Measurements from ENCODE around the gene PIK3CA.

Gene PIK3CA

DNA sequence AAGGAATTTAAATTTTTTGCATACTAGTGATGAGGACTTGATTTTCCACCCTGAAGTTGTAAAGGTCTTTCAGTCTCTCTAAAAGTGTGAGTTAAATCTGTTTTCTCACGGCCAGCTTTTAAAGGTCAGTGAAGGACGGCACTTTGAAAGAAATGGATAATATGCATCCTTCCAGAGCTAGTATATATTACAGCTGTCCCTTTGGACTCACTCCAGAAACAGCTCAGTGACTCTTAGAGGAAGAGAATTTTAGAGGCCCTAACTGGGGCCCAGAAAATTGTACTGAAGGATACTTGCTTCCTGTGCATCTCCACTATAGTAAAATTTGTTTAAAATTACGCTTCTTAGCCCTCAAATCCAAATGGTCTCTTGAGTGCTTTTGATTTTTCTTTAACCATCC lies 41.6 kb downstream of the PIK3CA start:
- DNase-seq: peak in 1 of 3 donors; percentile 8
- 85% methylated on average over 1 of the region's 3 CpGs for WGBS (ENCODE audit: insufficient coverage)
- Histone ChIP-seq H3K27ac (ENCODE audit: insufficient read depth in 1 of 2, low read depth in 1 of 2, low read length in 2 of 2, poor library complexity in 1 of 2, severe bottlenecking in 2 of 2) (no peak overlapping the region), H3K9me3 (ENCODE audit: control extremely low read depth in 1 of 5, control insufficient read depth in 4 of 5, insufficient read depth in 2 of 5, low read depth in 1 of 5, low read length in 4 of 5) (no peaks in the 10 kb centered on the region), H3K36me3 (ENCODE audit: control insufficient read depth in 4 of 4, insufficient read depth in 4 of 4, low read length in 3 of 4) (peaks cover 0 to 7% (median 0%) of the 10 kb centered on the region in 4 experiments), H3K4me3 (ENCODE audit: control insufficient read depth in 1 of 7, extremely low read depth in 1 of 7, insufficient read depth in 4 of 7, low read depth in 2 of 7, low read length in 6 of 7) (no peak overlapping the region), H3K27me3 (replicated peaks in 2 of 5; ENCODE audit: control insufficient read depth in 4 of 5, insufficient read depth in 5 of 5, low read length in 4 of 5) (no peaks in the 10 kb centered on the region), H3K4me1 (ENCODE audit: control extremely low read depth in 1 of 4, control insufficient read depth in 4 of 4, insufficient read depth in 4 of 4, low read length in 3 of 4) (peaks cover 0 to 11% (median 4%) of the 10 kb centered on the region in 4 experiments)
- CTCF ChIA-PET: no interaction called here
- POLR2A ChIA-PET: interaction anchor here (0.7 to 0.9 kb wide), 2 partner anchors 39 to 41 kb away, joined by 3 read pairs; no protein-coding TSS in a partner anchor

DNA sequence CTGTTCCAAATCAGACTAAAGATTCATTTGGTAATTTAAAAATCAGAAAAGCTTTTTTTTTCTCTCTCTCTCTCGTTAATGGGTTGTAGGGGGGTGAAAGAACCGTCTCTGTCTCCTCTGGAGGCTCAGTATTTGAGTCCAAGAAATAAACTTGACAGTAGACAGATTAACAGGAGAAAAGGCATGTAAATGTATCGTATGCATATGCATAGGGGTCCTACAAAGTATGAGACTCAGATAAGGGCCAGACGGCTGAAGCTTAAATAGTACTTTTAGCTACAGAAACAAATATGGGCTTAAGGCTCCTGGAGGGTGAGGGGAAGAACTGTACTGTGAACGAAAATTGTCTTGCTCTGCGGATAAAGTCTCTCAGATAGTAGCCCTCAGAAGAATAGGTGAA lies 42.4 kb downstream of the PIK3CA start:
- H3K4me3 ChIP-seq (ENCODE audit: control insufficient read depth in 1 of 7, extremely low read depth in 1 of 7, insufficient read depth in 4 of 7, low read depth in 2 of 7, low read length in 6 of 7): no peak overlapping the region
- peaks cover 0 to 13% (median 6%) of the 10 kb centered on the region in 4 experiments for H3K4me1 ChIP-seq (ENCODE audit: control extremely low read depth in 1 of 4, control insufficient read depth in 4 of 4, insufficient read depth in 4 of 4, low read length in 3 of 4)
- DNase-seq: no peak
- H3K36me3 ChIP-seq (ENCODE audit: control insufficient read depth in 4 of 4, insufficient read depth in 4 of 4, low read length in 3 of 4): peaks cover 0 to 7% (median 0%) of the 10 kb centered on the region in 4 experiments
- 98% methylated on average over 4 of the region's 6 CpGs for WGBS (ENCODE audit: insufficient coverage)
- CTCF ChIA-PET: interaction anchor here (1.2 kb wide), 1 partner anchor 9 kb away, joined by 3 read pairs; no protein-coding TSS in a partner anchor
- no peak overlapping the region for H3K27ac ChIP-seq (ENCODE audit: insufficient read depth in 1 of 2, low read depth in 1 of 2, low read length in 2 of 2, poor library complexity in 1 of 2, severe bottlenecking in 2 of 2)
- POLR2A ChIA-PET: interaction anchor here (0.9 kb wide), 1 partner anchor 41 kb away, joined by 3 read pairs; no protein-coding TSS in a partner anchor
- H3K9me3 ChIP-seq (ENCODE audit: control extremely low read depth in 1 of 5, control insufficient read depth in 4 of 5, insufficient read depth in 2 of 5, low read depth in 1 of 5, low read length in 4 of 5): no peaks in the 10 kb centered on the region
- no peaks in the 10 kb centered on the region for H3K27me3 ChIP-seq (replicated peaks in 2 of 5; ENCODE audit: control insufficient read depth in 4 of 5, insufficient read depth in 5 of 5, low read length in 4 of 5)

DNA sequence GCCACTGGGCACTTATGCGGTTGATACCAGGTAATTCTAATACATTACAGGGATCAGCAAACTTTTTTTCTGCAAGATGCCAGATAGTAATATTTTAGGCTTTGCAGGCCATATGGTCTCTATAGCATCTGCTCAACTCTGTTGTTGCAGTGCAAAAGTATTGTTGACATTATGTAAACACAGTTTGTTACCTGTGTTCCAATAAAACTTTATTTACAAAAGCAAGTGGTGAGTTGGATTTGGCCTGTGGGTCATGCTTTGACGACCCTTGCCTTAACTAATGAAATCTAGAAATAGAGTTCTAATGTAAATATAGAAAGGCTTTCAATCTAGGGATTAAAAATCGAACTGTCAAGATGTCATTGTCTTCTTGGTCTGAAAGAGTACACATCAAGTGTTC lies 44.4 kb downstream of the PIK3CA start:
- Histone ChIP-seq H3K27ac (ENCODE audit: insufficient read depth in 1 of 2, low read depth in 1 of 2, low read length in 2 of 2, poor library complexity in 1 of 2, severe bottlenecking in 2 of 2) (no peak overlapping the region), H3K4me1 (ENCODE audit: control extremely low read depth in 1 of 4, control insufficient read depth in 4 of 4, insufficient read depth in 4 of 4, low read length in 3 of 4) (peaks cover 0 to 20% (median 8%) of the 10 kb centered on the region in 4 experiments), H3K9me3 (ENCODE audit: control extremely low read depth in 1 of 5, control insufficient read depth in 4 of 5, insufficient read depth in 2 of 5, low read depth in 1 of 5, low read length in 4 of 5) (no peaks in the 10 kb centered on the region), H3K36me3 (ENCODE audit: control insufficient read depth in 4 of 4, insufficient read depth in 4 of 4, low read length in 3 of 4) (peaks cover 0 to 4% (median 0%) of the 10 kb centered on the region in 4 experiments), H3K4me3 (ENCODE audit: control insufficient read depth in 1 of 7, extremely low read depth in 1 of 7, insufficient read depth in 4 of 7, low read depth in 2 of 7, low read length in 6 of 7) (no peak overlapping the region), H3K27me3 (replicated peaks in 2 of 5; ENCODE audit: control insufficient read depth in 4 of 5, insufficient read depth in 5 of 5, low read length in 4 of 5) (no peaks in the 10 kb centered on the region)
- CTCF ChIA-PET: interaction anchor here (1.0 kb wide), 1 partner anchor 9 kb away, joined by 3 read pairs; no protein-coding TSS in a partner anchor
- 100% methylated on average over 1 of the region's 3 CpGs for WGBS (ENCODE audit: insufficient coverage)
- DNase-seq: no peak
- POLR2A ChIA-PET: no interaction called here

DNA sequence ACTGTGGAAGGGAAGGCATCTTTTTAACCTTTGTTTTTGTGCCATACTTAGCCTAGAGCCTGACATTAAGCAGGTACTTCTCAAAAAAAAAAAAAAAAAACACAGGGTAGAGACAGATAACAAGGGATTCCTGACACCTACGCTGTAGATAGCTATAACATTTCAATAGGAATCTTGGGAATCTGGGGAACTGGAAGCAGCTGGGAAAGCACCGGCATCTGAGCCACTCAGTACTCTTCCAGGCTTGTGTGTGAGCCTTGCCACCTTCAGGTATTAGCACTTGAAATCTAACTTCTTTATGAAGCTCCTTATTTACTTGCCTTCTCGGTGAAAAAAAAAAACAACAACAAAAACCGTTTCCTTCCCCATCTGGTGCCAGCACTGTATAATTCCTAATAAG lies 46.8 kb downstream of the PIK3CA start:
- POLR2A ChIA-PET: no interaction called here
- H3K36me3 ChIP-seq (ENCODE audit: control insufficient read depth in 4 of 4, insufficient read depth in 4 of 4, low read length in 3 of 4): peaks cover 0 to 2% (median 0%) of the 10 kb centered on the region in 4 experiments
- DNase-seq: no peak
- no peak overlapping the region for H3K27ac ChIP-seq (ENCODE audit: insufficient read depth in 1 of 2, low read depth in 1 of 2, low read length in 2 of 2, poor library complexity in 1 of 2, severe bottlenecking in 2 of 2)
- peaks cover 0 to 13% (median 6%) of the 10 kb centered on the region in 4 experiments for H3K4me1 ChIP-seq (ENCODE audit: control extremely low read depth in 1 of 4, control insufficient read depth in 4 of 4, insufficient read depth in 4 of 4, low read length in 3 of 4)
- H3K4me3 ChIP-seq (ENCODE audit: control insufficient read depth in 1 of 7, extremely low read depth in 1 of 7, insufficient read depth in 4 of 7, low read depth in 2 of 7, low read length in 6 of 7): no peak overlapping the region
- H3K9me3 ChIP-seq (ENCODE audit: control extremely low read depth in 1 of 5, control insufficient read depth in 4 of 5, insufficient read depth in 2 of 5, low read depth in 1 of 5, low read length in 4 of 5): no peaks in the 10 kb centered on the region
- CTCF ChIA-PET: interaction anchor here (0.7 to 2.7 kb wide), 5 partner anchors 9 to 175 kb away, joined by 3 to 10 read pairs (median 4); no protein-coding TSS in a partner anchor
- 95% methylated on average over 2 of the region's 4 CpGs for WGBS (ENCODE audit: insufficient coverage)
- H3K27me3 ChIP-seq (replicated peaks in 2 of 5; ENCODE audit: control insufficient read depth in 4 of 5, insufficient read depth in 5 of 5, low read length in 4 of 5): no peaks in the 10 kb centered on the region

DNA sequence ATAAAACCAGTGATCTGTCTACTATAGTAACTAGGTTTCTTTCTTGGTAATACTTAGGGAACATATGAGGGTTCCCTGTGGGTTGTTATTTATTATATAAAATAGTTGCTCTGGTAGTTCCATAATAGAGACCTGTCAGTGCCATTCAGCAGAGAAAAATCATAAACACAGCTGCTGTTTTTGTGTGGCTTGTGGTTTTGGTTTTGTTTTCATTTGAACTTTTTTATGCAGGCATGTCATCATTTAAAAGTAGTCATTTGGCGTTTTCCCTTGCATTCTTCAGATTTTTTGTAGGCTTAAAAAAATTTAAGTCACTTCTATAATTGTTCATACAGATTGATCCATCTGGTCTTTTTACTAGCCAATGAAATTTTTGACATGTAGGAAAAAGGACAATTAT lies 47.9 kb downstream of the PIK3CA start:
- H3K4me3 ChIP-seq (ENCODE audit: control insufficient read depth in 1 of 7, extremely low read depth in 1 of 7, insufficient read depth in 4 of 7, low read depth in 2 of 7, low read length in 6 of 7): no peak overlapping the region
- no peak overlapping the region for H3K27ac ChIP-seq (ENCODE audit: insufficient read depth in 1 of 2, low read depth in 1 of 2, low read length in 2 of 2, poor library complexity in 1 of 2, severe bottlenecking in 2 of 2)
- WGBS (ENCODE audit: insufficient coverage): no CpG with 5 or more reads among the region's 1 CpG
- H3K27me3 ChIP-seq (replicated peaks in 2 of 5; ENCODE audit: control insufficient read depth in 4 of 5, insufficient read depth in 5 of 5, low read length in 4 of 5): no peaks in the 10 kb centered on the region
- peak; percentile 28 to 84 (median 79) for DNase-seq
- CTCF ChIA-PET: interaction anchor here (1.1 to 2.7 kb wide), 3 partner anchors 8 to 88 kb away, joined by 3 to 10 read pairs (median 4); no protein-coding TSS in a partner anchor
- no peaks in the 10 kb centered on the region for H3K9me3 ChIP-seq (ENCODE audit: control extremely low read depth in 1 of 5, control insufficient read depth in 4 of 5, insufficient read depth in 2 of 5, low read depth in 1 of 5, low read length in 4 of 5)
- H3K4me1 ChIP-seq (ENCODE audit: control extremely low read depth in 1 of 4, control insufficient read depth in 4 of 4, insufficient read depth in 4 of 4, low read length in 3 of 4): peaks cover 0 to 13% (median 6%) of the 10 kb centered on the region in 4 experiments
- POLR2A ChIA-PET: no interaction called here
- peaks cover 0 to 4% (median 3%) of the 10 kb centered on the region in 4 experiments for H3K36me3 ChIP-seq (ENCODE audit: control insufficient read depth in 4 of 4, insufficient read depth in 4 of 4, low read length in 3 of 4)

DNA sequence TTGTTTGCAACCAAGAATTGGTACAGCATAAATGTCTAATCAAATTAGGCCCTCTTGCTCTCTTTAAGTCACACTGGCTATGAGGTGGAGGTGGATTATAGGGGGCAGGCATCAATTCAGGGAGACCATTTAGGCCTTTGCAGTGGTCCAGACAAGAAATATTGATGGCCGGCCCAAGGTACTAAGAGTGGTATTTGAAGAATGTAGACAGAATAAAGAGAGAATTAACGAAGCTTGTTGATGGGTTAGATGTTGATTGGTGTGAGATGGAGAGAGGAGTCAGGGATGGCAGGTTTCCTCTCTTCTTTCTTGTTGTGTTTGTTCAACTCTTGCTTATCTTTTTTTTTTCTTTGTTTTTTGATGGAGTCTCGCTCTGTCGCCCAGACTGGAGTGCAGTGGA lies 48.5 kb downstream of the PIK3CA start:
- no peak for DNase-seq
- Histone ChIP-seq H3K4me3 (ENCODE audit: control insufficient read depth in 1 of 7, extremely low read depth in 1 of 7, insufficient read depth in 4 of 7, low read depth in 2 of 7, low read length in 6 of 7) (no peak overlapping the region), H3K4me1 (ENCODE audit: control extremely low read depth in 1 of 4, control insufficient read depth in 4 of 4, insufficient read depth in 4 of 4, low read length in 3 of 4) (peaks cover 0 to 13% (median 6%) of the 10 kb centered on the region in 4 experiments), H3K27ac (ENCODE audit: insufficient read depth in 1 of 2, low read depth in 1 of 2, low read length in 2 of 2, poor library complexity in 1 of 2, severe bottlenecking in 2 of 2) (no peak overlapping the region), H3K9me3 (ENCODE audit: control extremely low read depth in 1 of 5, control insufficient read depth in 4 of 5, insufficient read depth in 2 of 5, low read depth in 1 of 5, low read length in 4 of 5) (no peaks in the 10 kb centered on the region), H3K27me3 (replicated peaks in 2 of 5; ENCODE audit: control insufficient read depth in 4 of 5, insufficient read depth in 5 of 5, low read length in 4 of 5) (no peaks in the 10 kb centered on the region), H3K36me3 (ENCODE audit: control insufficient read depth in 4 of 4, insufficient read depth in 4 of 4, low read length in 3 of 4) (peaks cover under 1 to 5% (median 3%) of the 10 kb centered on the region in 4 experiments)
- WGBS (ENCODE audit: insufficient coverage): 100% methylated on average over 2 of the region's 4 CpGs
- CTCF ChIA-PET: interaction anchor here (0.5 kb wide), 1 partner anchor 122 kb away, joined by 3 read pairs; no protein-coding TSS in a partner anchor
- POLR2A ChIA-PET: no interaction called here

DNA sequence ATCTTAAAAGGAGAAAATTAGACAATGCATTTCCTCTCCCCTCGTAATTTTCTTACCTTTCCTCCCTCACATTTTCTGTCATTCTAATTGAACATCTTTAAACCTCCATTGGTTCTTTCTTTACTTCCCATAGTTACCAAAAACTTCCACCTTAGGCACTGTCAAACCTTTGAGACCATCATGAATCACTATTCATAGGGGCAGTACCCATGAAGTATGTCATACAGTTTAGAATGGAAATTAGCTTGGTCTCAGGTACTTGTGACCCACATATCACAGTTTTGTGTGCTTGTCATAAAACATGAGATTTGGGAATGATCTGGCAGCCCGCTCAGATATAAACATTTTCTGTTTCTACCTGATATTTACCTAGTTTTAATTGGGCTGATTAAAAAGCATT lies 52.6 kb downstream of the PIK3CA start:
- no peak overlapping the region for H3K4me3 ChIP-seq (ENCODE audit: control insufficient read depth in 1 of 7, extremely low read depth in 1 of 7, insufficient read depth in 4 of 7, low read depth in 2 of 7, low read length in 6 of 7)
- H3K9me3 ChIP-seq (ENCODE audit: control extremely low read depth in 1 of 5, control insufficient read depth in 4 of 5, insufficient read depth in 2 of 5, low read depth in 1 of 5, low read length in 4 of 5): no peaks in the 10 kb centered on the region
- DNase-seq: no peak
- H3K4me1 ChIP-seq (ENCODE audit: control extremely low read depth in 1 of 4, control insufficient read depth in 4 of 4, insufficient read depth in 4 of 4, low read length in 3 of 4): peaks cover 0 to 5% (median 1%) of the 10 kb centered on the region in 4 experiments
- no peaks in the 10 kb centered on the region for H3K27me3 ChIP-seq (replicated peaks in 2 of 5; ENCODE audit: control insufficient read depth in 4 of 5, insufficient read depth in 5 of 5, low read length in 4 of 5)
- POLR2A ChIA-PET: no interaction called here
- no peak overlapping the region for H3K27ac ChIP-seq (ENCODE audit: insufficient read depth in 1 of 2, low read depth in 1 of 2, low read length in 2 of 2, poor library complexity in 1 of 2, severe bottlenecking in 2 of 2)
- H3K36me3 ChIP-seq (ENCODE audit: control insufficient read depth in 4 of 4, insufficient read depth in 4 of 4, low read length in 3 of 4): peaks cover 7 to 34% (median 18%) of the 10 kb centered on the region in 4 experiments
- WGBS (ENCODE audit: insufficient coverage): 100% methylated on average over 1 of the region's 2 CpGs
- CTCF ChIA-PET: no interaction called here

Data from common myeloid progenitor, CD34-positive (primary cell).